ENCODE measurements around the gene ZNF778. TPM values are rescaled to one million over a fixed set of nuclear protein-coding genes. Genes with fewer than 3 reads are reported as not detected.
A peak's percentile ranks its signal among the peaks of the same experiment; 100 is the strongest.

The ZNF778 gene
- total and polyA plus RNA-seq, 2 of the 13 experiments (the other 11 are each of a cell fraction or from before 2014, with no cell fraction given), result 3.8 to 7.2 TPM

- TF ChIP-seq PRDM4 (CRISPR knock-in tag; IDR thresholded peaks at IDR 0.05; ENCODE audit: borderline replicate concordance), result no peak
- peak; percentile 58; the same call in 1 of the 2 replicates for TF ChIP-seq FOSL1 (CRISPR knock-in tag; IDR thresholded peaks at IDR 0.05; ENCODE audit: borderline replicate concordance)
- no peak for TF ChIP-seq ZNF570 (CRISPR knock-in tag; IDR thresholded peaks at IDR 0.05; ENCODE audit: borderline replicate concordance)
- TF ChIP-seq ATF3 (CRISPR knock-in tag; IDR thresholded peaks at IDR 0.05), result peak; percentile 90
- TF ChIP-seq ARNTL (CRISPR knock-in tag; IDR thresholded peaks at IDR 0.05), result no peak
- TF ChIP-seq TOPORS (CRISPR knock-in tag; IDR thresholded peaks at IDR 0.05), result no peak
- TF ChIP-seq ZFP36L2 (CRISPR knock-in tag; IDR thresholded peaks at IDR 0.05), result no peak
- TF ChIP-seq SKIL (CRISPR knock-in tag; IDR thresholded peaks at IDR 0.05; ENCODE audit: borderline replicate concordance), result no peak
- TF ChIP-seq ZGPAT (CRISPR knock-in tag; IDR thresholded peaks at IDR 0.05), result no peak
- TF ChIP-seq ZNF614 (CRISPR knock-in tag; IDR thresholded peaks at IDR 0.05; ENCODE audit: borderline replicate concordance), result no peak
- no peak for TF ChIP-seq SMAD1 (CRISPR knock-in tag; IDR thresholded peaks at IDR 0.05; ENCODE audit: borderline replicate concordance, low read depth)
- TF ChIP-seq ZNF547 (CRISPR knock-in tag; IDR thresholded peaks at IDR 0.05), result no peak
- TF ChIP-seq ZNF777 (CRISPR knock-in tag; IDR thresholded peaks at IDR 0.05), result no peak
- TF ChIP-seq CREM (IDR thresholded peaks at IDR 0.05), result no peak
- no peak for TF ChIP-seq CREM (CRISPR knock-in tag; IDR thresholded peaks at IDR 0.05)
- no peak for TF ChIP-seq ZNF598 (CRISPR knock-in tag; IDR thresholded peaks at IDR 0.05; ENCODE audit: borderline replicate concordance)
- TF ChIP-seq ZNF770 (CRISPR knock-in tag; IDR thresholded peaks at IDR 0.05), result peak; percentile 49; the same call in 1 of the 2 replicates
- no peak for TF ChIP-seq ZNF24 (IDR thresholded peaks at IDR 0.05)
- TF ChIP-seq NR2F1 (CRISPR knock-in tag; IDR thresholded peaks at IDR 0.05), result peak; percentile 65 to 79; a peak in 3 of 4 replicates
- no peak for TF ChIP-seq RBAK (CRISPR knock-in tag; IDR thresholded peaks at IDR 0.05)
- no peak for TF ChIP-seq TCF12 (IDR thresholded peaks at IDR 0.05)
- no peak for TF ChIP-seq TCF12 (CRISPR knock-in tag; IDR thresholded peaks at IDR 0.05)
Measured at GRCh38 chr16:89268987-89269735, 51.7 kb downstream of the ZNF778 start (continued).

Data from HepG2 (cell line).